Skeletal muscle tissue (tissue), 4 donors: ENCODE data around the gene COL5A1. TPM values are rescaled to one million over a fixed set of nuclear protein-coding genes. Genes with fewer than 3 reads are reported as not detected.

Experiments
- H3K27ac ChIP-seq: one replicate; pipeline ENCODE4 v1.7.0; 2013; ENCODE audit warnings: mild to moderate bottlenecking, low read depth, low read length, inconsistent platforms
- H3K27me3 ChIP-seq, 3 donors: one replicate each; pipeline ENCODE4 v1.7.0; 2013; ENCODE audit warnings: low read length in 3 of 3; ENCODE audit not compliant: control insufficient read depth in 3 of 3, insufficient read depth in 3 of 3
- H3K36me3 ChIP-seq, 3 donors: one replicate each; pipeline ENCODE4 v1.7.0; 2013; ENCODE audit warnings: low read length in 3 of 3; ENCODE audit not compliant: control insufficient read depth in 3 of 3, insufficient read depth in 3 of 3
- H3K4me1 ChIP-seq, 3 donors: one replicate each; pipeline ENCODE4 v1.7.0; 2013; ENCODE audit warnings: low read length in 3 of 3, mild to moderate bottlenecking in 3 of 3; ENCODE audit not compliant: control insufficient read depth in 3 of 3, insufficient read depth in 3 of 3
- H3K4me3 ChIP-seq, 3 donors: one replicate each; pipeline ENCODE4 v1.7.0; 2013; ENCODE audit warnings: low read length in 3 of 3
- H3K9ac ChIP-seq, 3 donors: one replicate each; pipeline ENCODE4 v1.7.0; 2013; ENCODE audit warnings: low read length in 3 of 3, mild to moderate bottlenecking in 3 of 3, moderate library complexity in 2 of 3, low read depth in 1 of 3
- H3K9me3 ChIP-seq, 3 donors: one replicate each; pipeline ENCODE4 v1.7.0; 2013; ENCODE audit warnings: low read length in 3 of 3; ENCODE audit not compliant: control insufficient read depth in 3 of 3
- total RNA-seq: library from RNA; depleted of rRNA; stranded (reverse); fragments of >200 nt; gene quantifications from one replicate; pipeline ENCODE4 v1.2.3, GENCODE V29; 2014
- donor health status: Osteomylitis.

Gene COL5A1
- total RNA-seq, 1 donor from 2014 or later = 258 TPM

- H3K9me3 ChIP-seq = no peaks in the 10 kb centered on the region
- H3K27ac ChIP-seq = no peak overlapping the region
- peaks cover 12 to 24% (median 20%) of the 10 kb centered on the region in 3 donors for H3K27me3 ChIP-seq
- H3K9ac ChIP-seq = no peak overlapping the region
- no peaks in the 10 kb centered on the region for H3K4me1 ChIP-seq
- H3K36me3 ChIP-seq = no peaks in the 10 kb centered on the region
- H3K4me3 ChIP-seq = no peak overlapping the region
Observed at GRCh38 chr9:134631881-134632280, 9.7 kb upstream of the COL5A1 start.

- no peak overlapping the region for H3K9ac ChIP-seq
- H3K36me3 ChIP-seq = no peaks in the 10 kb centered on the region
- H3K4me1 ChIP-seq = no peaks in the 10 kb centered on the region
- no peak overlapping the region for H3K4me3 ChIP-seq
- no peak overlapping the region for H3K27ac ChIP-seq
- H3K27me3 ChIP-seq = peaks cover 8 to 24% (median 24%) of the 10 kb centered on the region in 3 donors
- H3K9me3 ChIP-seq = no peaks in the 10 kb centered on the region
Observed at GRCh38 chr9:134632329-134632728, 9.3 kb upstream of the COL5A1 start.

- Histone ChIP-seq H3K9me3 (no peaks in the 10 kb centered on the region), H3K4me1 (no peaks in the 10 kb centered on the region), H3K4me3 (no peak overlapping the region), H3K27ac (no peak overlapping the region), H3K9ac (no peak overlapping the region), H3K36me3 (no peaks in the 10 kb centered on the region), H3K27me3 (peaks cover 8 to 30% (median 20%) of the 10 kb centered on the region in 3 donors)
Observed at GRCh38 chr9:134633362-134634142, 8.1 kb upstream of the COL5A1 start.

GRCh38 chr9:134634176-134634575 lies 7.4 kb upstream of the COL5A1 start:
- no peaks in the 10 kb centered on the region for H3K36me3 ChIP-seq
- H3K9ac ChIP-seq = no peak overlapping the region
- H3K9me3 ChIP-seq = no peaks in the 10 kb centered on the region
- no peak overlapping the region for H3K27ac ChIP-seq
- no peaks in the 10 kb centered on the region for H3K4me1 ChIP-seq
- H3K4me3 ChIP-seq = no peak overlapping the region
- H3K27me3 ChIP-seq = peaks cover 10 to 33% (median 15%) of the 10 kb centered on the region in 3 donors

GRCh38 chr9:134634667-134635230 lies 6.9 kb upstream of the COL5A1 start:
- H3K4me3 ChIP-seq = no peak overlapping the region
- no peak overlapping the region for H3K9ac ChIP-seq
- no peaks in the 10 kb centered on the region for H3K4me1 ChIP-seq
- H3K36me3 ChIP-seq = no peaks in the 10 kb centered on the region
- H3K27me3 ChIP-seq = peaks cover 15 to 34% (median 16%) of the 10 kb centered on the region in 3 donors
- H3K27ac ChIP-seq = no peak overlapping the region
- no peaks in the 10 kb centered on the region for H3K9me3 ChIP-seq

- Histone ChIP-seq H3K4me3 (no peak overlapping the region), H3K36me3 (no peaks in the 10 kb centered on the region), H3K27ac (no peak overlapping the region), H3K9me3 (no peaks in the 10 kb centered on the region), H3K9ac (no peak overlapping the region), H3K27me3 (peaks cover 16 to 40% (median 23%) of the 10 kb centered on the region in 3 donors), H3K4me1 (peaks cover 0 to under 1% (median under 1%) of the 10 kb centered on the region in 3 donors)
Observed at GRCh38 chr9:134635351-134636148, 6.1 kb upstream of the COL5A1 start.

GRCh38 chr9:134636149-134636507 lies 5.5 kb upstream of the COL5A1 start:
- H3K4me3 ChIP-seq = no peak overlapping the region
- no peaks in the 10 kb centered on the region for H3K36me3 ChIP-seq
- no peaks in the 10 kb centered on the region for H3K9me3 ChIP-seq
- peaks cover 0 to 7% (median 6%) of the 10 kb centered on the region in 3 donors for H3K4me1 ChIP-seq
- no peak overlapping the region for H3K9ac ChIP-seq
- H3K27me3 ChIP-seq = peaks cover 19 to 46% (median 23%) of the 10 kb centered on the region in 3 donors
- H3K27ac ChIP-seq = no peak overlapping the region

- H3K4me1 ChIP-seq = peaks cover 0 to 9% (median 7%) of the 10 kb centered on the region in 3 donors
- no peaks in the 10 kb centered on the region for H3K36me3 ChIP-seq
- H3K9me3 ChIP-seq = no peaks in the 10 kb centered on the region
- no peak overlapping the region for H3K27ac ChIP-seq
- no peak overlapping the region for H3K9ac ChIP-seq
- peaks cover 23 to 48% (median 25%) of the 10 kb centered on the region in 3 donors for H3K27me3 ChIP-seq
- no peak overlapping the region for H3K4me3 ChIP-seq
Observed at GRCh38 chr9:134637241-134637640, 4.4 kb upstream of the COL5A1 start.

- peaks cover 0 to 9% (median 7%) of the 10 kb centered on the region in 3 donors for H3K4me1 ChIP-seq
- no peak overlapping the region for H3K9ac ChIP-seq
- H3K36me3 ChIP-seq = no peaks in the 10 kb centered on the region
- no peak overlapping the region for H3K27ac ChIP-seq
- H3K27me3 ChIP-seq = peaks cover 27 to 53% (median 30%) of the 10 kb centered on the region in 3 donors
- no peak overlapping the region for H3K4me3 ChIP-seq
- H3K9me3 ChIP-seq = no peaks in the 10 kb centered on the region
Observed at GRCh38 chr9:134637696-134638501, 3.7 kb upstream of the COL5A1 start.
